Tibial nerve (tissue), 3 donors: ENCODE results near the gene RNF130.

Experiments
- POLR2A ChIP-seq, 2 donors: fragments of 450-650 bp; IDR thresholded peaks; one replicate each; pipeline ENCODE4 v1.6.1; 2017; ENCODE audit warnings: antibody characterized with exemption in 2 of 2, mild to moderate bottlenecking in 2 of 2, moderate library complexity in 2 of 2
- TF ChIP-seq, protein P1 (sequence below), 5 experiments: fragments of 200-600 bp in 3 of 5; fragments of 450-650 bp in 2 of 5; sonication (generic) in 3 of 5; IDR thresholded peaks; one replicate each; pipeline ENCODE4 v1.5.1; 2016 to 2019; ENCODE audit warnings: antibody characterized with exemption in 5 of 5, mild to moderate bottlenecking in 3 of 5, moderate library complexity in 2 of 5

DNA sequence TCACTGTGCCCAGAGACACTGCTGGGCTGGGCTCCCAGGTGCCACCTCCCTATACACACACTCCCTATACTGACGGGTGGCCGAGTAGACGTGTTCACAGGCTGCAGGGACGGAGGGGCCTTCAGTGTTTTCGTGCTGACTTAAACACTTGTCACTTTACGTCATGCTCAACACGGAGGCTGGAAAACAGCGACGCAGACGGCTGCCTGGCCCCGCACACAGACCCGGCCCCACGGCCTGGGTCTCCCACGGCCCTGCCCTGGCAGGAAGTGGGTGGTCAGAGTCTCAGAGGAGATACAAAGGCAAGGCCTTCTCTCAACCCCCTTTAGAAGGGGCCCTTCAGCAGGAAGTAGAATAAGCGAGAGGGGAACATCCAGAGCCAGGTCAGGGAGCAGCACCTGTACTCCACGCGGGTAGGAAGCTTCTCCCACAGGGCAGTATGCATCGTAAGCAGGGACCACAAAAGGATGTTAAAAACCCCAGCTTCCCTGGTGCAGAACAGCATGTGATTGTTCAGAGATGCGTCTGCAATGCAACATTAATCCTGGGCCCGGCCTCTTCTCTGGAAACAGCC lies 152.0 kb downstream of the RNF130 start:
- TF ChIP-seq, protein P1, sequence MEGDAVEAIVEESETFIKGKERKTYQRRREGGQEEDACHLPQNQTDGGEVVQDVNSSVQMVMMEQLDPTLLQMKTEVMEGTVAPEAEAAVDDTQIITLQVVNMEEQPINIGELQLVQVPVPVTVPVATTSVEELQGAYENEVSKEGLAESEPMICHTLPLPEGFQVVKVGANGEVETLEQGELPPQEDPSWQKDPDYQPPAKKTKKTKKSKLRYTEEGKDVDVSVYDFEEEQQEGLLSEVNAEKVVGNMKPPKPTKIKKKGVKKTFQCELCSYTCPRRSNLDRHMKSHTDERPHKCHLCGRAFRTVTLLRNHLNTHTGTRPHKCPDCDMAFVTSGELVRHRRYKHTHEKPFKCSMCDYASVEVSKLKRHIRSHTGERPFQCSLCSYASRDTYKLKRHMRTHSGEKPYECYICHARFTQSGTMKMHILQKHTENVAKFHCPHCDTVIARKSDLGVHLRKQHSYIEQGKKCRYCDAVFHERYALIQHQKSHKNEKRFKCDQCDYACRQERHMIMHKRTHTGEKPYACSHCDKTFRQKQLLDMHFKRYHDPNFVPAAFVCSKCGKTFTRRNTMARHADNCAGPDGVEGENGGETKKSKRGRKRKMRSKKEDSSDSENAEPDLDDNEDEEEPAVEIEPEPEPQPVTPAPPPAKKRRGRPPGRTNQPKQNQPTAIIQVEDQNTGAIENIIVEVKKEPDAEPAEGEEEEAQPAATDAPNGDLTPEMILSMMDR (IDR thresholded peaks at IDR 0.05): no peak
- TF ChIP-seq POLR2A (IDR thresholded peaks at IDR 0.05): no peak
